GM18907 (cell line): Measurements from ENCODE around the gene HOXA7.

ENCODE experiments used
- ATAC-seq: cut with Tn5 transposase; IDR thresholded peaks from one replicate; pipeline ENCODE4 v1.9.1; 2021; ENCODE audit warnings: mild to moderate bottlenecking, moderate library complexity; ENCODE audit not compliant: unreplicated experiment

HOXA7 gene

GRCh38 chr7:27161214-27161720 lies 4.8 kb upstream of the HOXA7 start:
- ATAC-seq, result no peak

- ATAC-seq, result peak; percentile 63
Observed at GRCh38 chr7:27160546-27161213, 4.2 kb upstream of the HOXA7 start.

- peak; percentile 15 for ATAC-seq
Observed at GRCh38 chr7:27160145-27160545, 3.7 kb upstream of the HOXA7 start.

GRCh38 chr7:27159266-27160144 lies 3.0 kb upstream of the HOXA7 start:
- ATAC-seq, result no peak

- no peak for ATAC-seq
Observed at GRCh38 chr7:27158436-27159265, 2.2 kb upstream of the HOXA7 start.

GRCh38 chr7:27157702-27158431 lies 1.4 kb upstream of the HOXA7 start:
- ATAC-seq, result no peak

GRCh38 chr7:27156916-27157701 lies 634 bp upstream of the HOXA7 start:
- no peak for ATAC-seq

- ATAC-seq, result no peak
Observed at GRCh38 chr7:27155816-27156507, 513 bp downstream of the HOXA7 start.

GRCh38 chr7:27154901-27155815 lies 1.3 kb downstream of the HOXA7 start:
- ATAC-seq, result no peak

GRCh38 chr7:27154369-27154768 lies 2.1 kb downstream of the HOXA7 start:
- no peak for ATAC-seq

GRCh38 chr7:27153526-27153925 lies 2.9 kb downstream of the HOXA7 start:
- ATAC-seq, result no peak

- ATAC-seq, result no peak
Observed at GRCh38 chr7:27152816-27153442, 3.5 kb downstream of the HOXA7 start.

- no peak for ATAC-seq
Observed at GRCh38 chr7:27151931-27152815, 4.3 kb downstream of the HOXA7 start, which contains the start of gene HOXA3. TSS of gene HOXA3 (minus strand) at chr7:27152583. CDS start at chr7:27110640, 41,943 bp downstream.

- no peak for ATAC-seq
Observed at GRCh38 chr7:27151341-27151930, 5.0 kb downstream of the HOXA7 start.

- ATAC-seq, result peak; percentile 88
Observed at GRCh38 chr7:27150568-27151340, 5.7 kb downstream of the HOXA7 start.
